GM21737 (cell line): ENCODE results near the gene ARID3B.

Experiments
- ATAC-seq: cut with Tn5 transposase; IDR thresholded peaks from one replicate; pipeline ENCODE4 v1.9.1; 2021; ENCODE audit warnings: mild to moderate bottlenecking, moderate library complexity; ENCODE audit not compliant: unreplicated experiment

Gene ARID3B

GRCh38 chr15:74633781-74634180, 92.8 kb downstream of the ARID3B start:
- no peak for ATAC-seq

DNA sequence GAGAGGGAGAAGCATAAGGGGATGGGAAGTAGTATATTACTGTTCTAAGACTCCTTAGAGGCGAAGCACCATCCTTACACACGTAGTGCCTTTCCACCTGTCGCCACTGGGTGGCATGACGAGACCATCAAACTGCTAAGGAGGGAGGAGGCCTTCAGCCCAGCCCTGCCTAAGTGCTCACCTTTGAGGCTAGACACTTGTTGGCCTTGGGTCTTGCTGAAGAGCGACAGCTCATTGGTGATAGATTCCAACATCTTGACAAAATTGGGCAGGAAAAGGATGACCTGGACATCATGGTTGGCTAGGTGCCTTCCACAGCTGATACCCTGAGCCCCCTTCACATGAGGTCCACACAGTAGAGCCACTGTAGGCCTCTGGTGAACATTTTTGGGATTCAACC, 94.2 kb downstream of the ARID3B start:
- ATAC-seq, result no peak

DNA sequence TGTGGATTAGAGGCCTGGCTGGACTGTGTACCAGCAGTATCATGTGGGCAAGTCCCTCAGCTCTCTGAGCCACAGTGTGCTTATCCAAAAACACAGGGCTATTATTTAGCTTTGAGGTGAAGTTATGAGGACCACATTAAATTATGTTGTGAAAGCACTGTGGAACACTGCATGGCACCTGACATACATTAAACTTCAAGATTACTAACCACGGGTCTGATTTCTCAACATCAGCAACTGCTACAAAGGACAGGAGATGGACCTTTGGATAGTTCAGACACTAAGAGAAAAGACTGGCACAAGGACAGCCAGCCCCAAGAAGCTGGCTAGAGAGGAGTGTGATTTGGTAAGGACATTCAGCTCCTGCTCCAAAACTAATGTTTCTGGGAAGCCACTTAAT, 96.0 kb downstream of the ARID3B start:
- ATAC-seq, result no peak

GRCh38 chr15:74641151-74641550, 100.1 kb downstream of the ARID3B start:
- ATAC-seq, result no peak

DNA sequence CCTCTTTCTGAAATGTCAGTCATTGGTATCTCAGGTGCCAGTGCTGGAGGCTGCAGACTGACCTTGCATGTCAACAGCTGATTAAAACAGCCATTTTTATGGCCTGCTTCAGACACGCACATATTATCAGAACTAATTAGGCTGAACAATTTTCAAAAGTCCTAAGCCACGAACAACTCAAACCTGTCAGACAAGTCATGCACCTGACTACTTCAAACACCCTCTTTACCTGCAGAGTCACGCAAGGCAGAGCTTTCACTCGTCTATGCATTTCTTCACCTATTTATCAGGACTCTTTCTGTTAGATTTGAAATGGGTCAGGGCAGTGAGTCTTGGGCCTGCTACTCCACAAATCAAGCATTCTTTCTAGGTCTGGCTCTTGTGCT, 101.3 kb downstream of the ARID3B start:
- ATAC-seq, result no peak

- ATAC-seq, result no peak
Measured at GRCh38 chr15:74642734-74643664, 102.0 kb downstream of the ARID3B start.

DNA sequence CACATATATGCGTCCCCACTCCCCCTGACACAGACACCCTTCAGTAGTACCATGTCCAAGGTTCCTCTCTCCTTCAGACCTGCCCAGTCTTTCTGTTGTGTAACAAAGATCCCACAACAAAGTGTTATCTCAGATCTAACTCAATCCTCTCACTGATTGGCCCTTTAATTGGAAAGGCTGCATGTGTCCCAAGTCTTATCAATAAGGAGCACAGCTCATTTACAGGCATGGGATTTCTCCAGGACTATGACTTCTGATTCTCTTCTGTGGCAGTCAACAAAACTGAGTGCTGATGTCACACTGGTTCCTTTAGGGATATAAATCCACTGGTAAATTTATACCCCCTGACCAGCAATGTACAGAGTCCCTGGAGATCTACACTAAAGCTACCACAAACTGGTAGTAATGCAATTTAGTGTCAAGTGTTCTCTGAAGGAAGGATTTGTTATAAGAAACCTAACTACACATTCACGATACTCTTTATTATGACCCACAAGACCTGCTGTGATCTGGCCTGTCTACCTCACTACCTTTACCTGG, 102.7 kb downstream of the ARID3B start:
- no peak for ATAC-seq

DNA sequence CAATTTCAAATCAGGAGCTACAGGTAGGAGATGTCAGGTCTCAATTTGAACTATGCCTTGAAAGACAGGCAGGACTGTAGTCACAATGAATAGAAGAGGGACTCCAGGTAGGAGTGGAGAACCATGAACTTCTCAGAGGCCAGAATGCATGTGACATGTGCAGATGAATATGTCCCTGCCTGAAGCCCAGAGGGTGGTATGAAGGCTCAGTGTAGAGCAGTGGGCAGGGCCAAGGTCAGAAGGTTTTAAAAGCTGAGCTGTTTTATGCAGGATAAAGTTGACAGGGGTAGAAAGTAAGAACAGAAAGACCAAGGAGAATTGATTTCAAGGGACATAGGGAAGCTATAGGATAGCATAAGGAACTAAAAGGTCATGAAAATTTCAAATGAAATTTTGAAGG, 105.5 kb downstream of the ARID3B start:
- no peak for ATAC-seq
